ENCODE measurements around the gene PIGZ. TPM values are rescaled to one million over a fixed set of nuclear protein-coding genes. Genes with fewer than 3 reads are reported as not detected.
A peak's percentile ranks its signal among the peaks of the same experiment; 100 is the strongest.

PIGZ gene
- total RNA-seq, 2 donors from 2014 or later, result 0.23 to 1.1 TPM

- no peak for DNase-seq (ENCODE audit: low spot score in 2 of 2)
- Mint-ChIP-seq H3K27ac (no peak overlapping the region), H3K9me3 (no peaks in the 10 kb centered on the region), H3K36me3 (peaks cover 13 to 33% of the 10 kb centered on the region in 2 donors)
- ATAC-seq, result no peak
Observed at GRCh38 chr3:196916221-196916620, 52.4 kb downstream of the PIGZ start.

- ATAC-seq (no peak), DNase-seq (ENCODE audit: low spot score in 2 of 2) (no peak)
- Mint-ChIP-seq H3K27ac (no peak overlapping the region), H3K36me3 (peaks cover 13 to 33% of the 10 kb centered on the region in 2 donors), H3K9me3 (no peaks in the 10 kb centered on the region)
Observed at GRCh38 chr3:196915375-196915774, 53.3 kb downstream of the PIGZ start.

- ATAC-seq, result no peak
- no peaks in the 10 kb centered on the region for H3K9me3 Mint-ChIP-seq
- no peak overlapping the region for H3K27ac Mint-ChIP-seq
- H3K36me3 Mint-ChIP-seq, result peaks cover 13 to 33% of the 10 kb centered on the region in 2 donors
- no peak for DNase-seq (ENCODE audit: low spot score in 2 of 2)
Observed at GRCh38 chr3:196914866-196915265, 53.8 kb downstream of the PIGZ start.

GRCh38 chr3:196903740-196904139 is 64.9 kb downstream of the PIGZ start:
- peaks cover 14 to 18% of the 10 kb centered on the region in 2 donors for H3K36me3 Mint-ChIP-seq

GRCh38 chr3:196902296-196902695 is 66.3 kb downstream of the PIGZ start:
- DNase-seq (ENCODE audit: low spot score in 2 of 2) (no peak), ATAC-seq (no peak)
- Mint-ChIP-seq H3K36me3 (peaks cover 14 to 18% of the 10 kb centered on the region in 2 donors), H3K9me3 (no peaks in the 10 kb centered on the region), H3K27ac (no peak overlapping the region)

More at GRCh38 chr3:196903740-196904139, 64.9 kb downstream of the PIGZ start:
- Mint-ChIP-seq H3K9me3 (no peaks in the 10 kb centered on the region), H3K27ac (peak overlapping the region in 1 of 2 donors; percentile 39)
- ATAC-seq (no peak), DNase-seq (ENCODE audit: low spot score in 2 of 2) (no peak)

- ATAC-seq, result no peak
- H3K9me3 Mint-ChIP-seq, result no peaks in the 10 kb centered on the region
- H3K36me3 Mint-ChIP-seq, result peaks cover 12 to 15% of the 10 kb centered on the region in 2 donors
- no peak overlapping the region for H3K27ac Mint-ChIP-seq
- no peak for DNase-seq (ENCODE audit: low spot score in 2 of 2)
Observed at GRCh38 chr3:196901768-196902167, 66.9 kb downstream of the PIGZ start.

Other genes with a start within 250 kb of the PIGZ start
- 100 to 1,000 TPM in 1 of 2 donors, 10 to 100 TPM in 1; 73.5 to 102 TPM for gene PAK2, start 229.0 kb downstream of the PIGZ start, total RNA-seq
- gene SENP5, start 100.9 kb downstream of the PIGZ start, total RNA-seq, result 10 to 100 TPM; 29.1 to 37.0 TPM
- gene NCBP2, start 26.3 kb downstream of the PIGZ start, total RNA-seq, result 10 to 100 TPM; 73.8 to 86.4 TPM
- gene MELTF, start 61.0 kb upstream of the PIGZ start, total RNA-seq, result 10 to 100 TPM in 1 of 2 donors, 1 to 10 TPM in 1; 7.3 to 11.4 TPM